H9 (cell line): Measurements from ENCODE around the gene NRG3. TPM values are rescaled to one million over a fixed set of nuclear protein-coding genes. Genes with fewer than 3 reads are reported as not detected.

Experiments used
- DNase-seq: peaks from one replicate; pipeline ENCODE4 v3.0.0-alpha.2; 2017
- H2AFZ ChIP-seq: one replicate; pipeline ENCODE4 v1.6.1; 2013; ENCODE audit warnings: mild to moderate bottlenecking, low read length, control low read depth, moderate library complexity
- H2AK5ac ChIP-seq: 2 replicates; pipeline ENCODE4 v1.6.1; 2013; ENCODE audit warnings: low read length, control low read depth, mixed read lengths; ENCODE audit not compliant: insufficient read length
- H2BK120ac ChIP-seq: one replicate; pipeline ENCODE4 v1.6.1; 2013; ENCODE audit warnings: low read depth, mild to moderate bottlenecking, low read length, control low read depth, inconsistent platforms; ENCODE audit not compliant: poor library complexity, severe bottlenecking
- H2BK12ac ChIP-seq: 2 replicates; pipeline ENCODE4 v1.6.1; 2013; ENCODE audit warnings: low read length, control low read depth, mixed read lengths, low read depth; ENCODE audit not compliant: insufficient read length
- H2BK15ac ChIP-seq: 2 replicates; pipeline ENCODE4 v1.6.1; 2013; ENCODE audit warnings: low read depth, low read length, control low read depth
- H2BK20ac ChIP-seq: one replicate; pipeline ENCODE4 v1.6.1; 2013; ENCODE audit warnings: low read depth, mild to moderate bottlenecking, low read length, control low read depth, inconsistent platforms; ENCODE audit not compliant: poor library complexity, severe bottlenecking
- H2BK5ac ChIP-seq: 2 replicates; pipeline ENCODE4 v1.6.1; 2013; ENCODE audit warnings: low read length, control low read depth, mixed read lengths; ENCODE audit not compliant: insufficient read length
- H3K14ac ChIP-seq: 2 replicates; pipeline ENCODE4 v1.6.1; 2013; ENCODE audit warnings: low read length, control low read depth; ENCODE audit not compliant: insufficient read depth
- H3K18ac ChIP-seq: 2 replicates; pipeline ENCODE4 v1.6.1; 2013; ENCODE audit warnings: low read depth, mild to moderate bottlenecking, mixed read lengths, low read length, control low read depth; ENCODE audit not compliant: insufficient read length
- H3K23ac ChIP-seq: 2 replicates; pipeline ENCODE4 v1.6.1; 2013; ENCODE audit warnings: low read length, control low read depth, mixed read lengths, low read depth; ENCODE audit not compliant: insufficient read length
- H3K23me2 ChIP-seq: 2 replicates; pipeline ENCODE4 v1.6.1; 2013; ENCODE audit warnings: low read depth, mild to moderate bottlenecking, mixed read lengths, low read length, control low read depth; ENCODE audit not compliant: insufficient read length, poor library complexity, severe bottlenecking
- H3K27ac ChIP-seq: 2 replicates; pipeline ENCODE4 v1.5.1; 2013; ENCODE audit warnings: low read length, control low read depth, mixed read lengths, low read depth; ENCODE audit not compliant: insufficient read length
- H3K27me3 ChIP-seq: 2 replicates; pipeline ENCODE4 v1.6.1; 2013; ENCODE audit warnings: low read length, control low read depth, inconsistent platforms; ENCODE audit not compliant: insufficient read depth
- H3K4ac ChIP-seq: 2 replicates; pipeline ENCODE4 v1.6.1; 2013; ENCODE audit warnings: low read depth, mild to moderate bottlenecking, control low read depth, inconsistent platforms, low read length, moderate library complexity
- H3K4me1 ChIP-seq: 2 replicates; pipeline ENCODE4 v1.6.1; 2013; ENCODE audit warnings: low read length, control low read depth, inconsistent platforms; ENCODE audit not compliant: insufficient read depth
- H3K4me2 ChIP-seq: 2 replicates; pipeline ENCODE4 v1.6.1; 2013; ENCODE audit warnings: low read length, control low read depth, mixed read lengths; ENCODE audit not compliant: insufficient read length, insufficient read depth
- H3K56ac ChIP-seq: 2 replicates; pipeline ENCODE4 v1.6.1; 2013; ENCODE audit warnings: low read depth, mild to moderate bottlenecking, mixed read lengths, low read length, control low read depth; ENCODE audit not compliant: insufficient read length
- H3K79me1 ChIP-seq: 2 replicates; pipeline ENCODE4 v1.6.1; 2013; ENCODE audit warnings: low read depth, mild to moderate bottlenecking, moderate library complexity, low read length, control low read depth, inconsistent platforms; ENCODE audit not compliant: insufficient read depth, poor library complexity, severe bottlenecking
- H3K79me2 ChIP-seq: 2 replicates; pipeline ENCODE4 v1.6.1; 2013; ENCODE audit warnings: low read length, control low read depth, inconsistent platforms; ENCODE audit not compliant: insufficient read depth
- H3K9ac ChIP-seq: 2 replicates; pipeline ENCODE4 v1.6.1; 2013; ENCODE audit warnings: low read length, control low read depth, mixed read lengths; ENCODE audit not compliant: insufficient read length; ENCODE audit errors: extremely low read depth
- H3K9me3 ChIP-seq: one replicate; pipeline ENCODE4 v1.6.1; 2013; ENCODE audit warnings: low read depth, low read length, inconsistent platforms; ENCODE audit not compliant: control insufficient read depth
- H3T11ph ChIP-seq: one replicate; pipeline ENCODE4 v1.6.1; 2013; ENCODE audit warnings: mild to moderate bottlenecking, low read length, control low read depth, inconsistent platforms
- H4K20me1 ChIP-seq: one replicate; pipeline ENCODE4 v1.6.1; 2013; ENCODE audit not compliant: control insufficient read depth, insufficient read length, insufficient read depth
- H4K5ac ChIP-seq: 2 replicates; pipeline ENCODE4 v1.6.1; 2013; ENCODE audit warnings: low read depth, mild to moderate bottlenecking, mixed read lengths, low read length, control low read depth; ENCODE audit not compliant: insufficient read length
- H4K8ac ChIP-seq: replicated peaks from 2 replicates; pipeline ENCODE4 v1.6.1; 2013; ENCODE audit warnings: low read length, control low read depth, mixed read lengths, low read depth; ENCODE audit not compliant: insufficient read length
- H4K91ac ChIP-seq: 2 replicates; pipeline ENCODE4 v1.6.1; 2013; ENCODE audit warnings: low read depth, mild to moderate bottlenecking, moderate library complexity, mixed read lengths, low read length, control low read depth; ENCODE audit not compliant: insufficient read length
- H3K27ac Mint-ChIP-seq, 3 experiments: 2 replicates in 2 of 3; 3 replicates in 1 of 3; pipeline ENCODE4 v1.8.0; 2020 to 2021; ENCODE audit warnings: mixed read lengths in 3 of 3, mild to moderate bottlenecking in 1 of 3, moderate library complexity in 1 of 3
- H3K27me3 Mint-ChIP-seq: 2 replicates; pipeline ENCODE4 v1.8.0; 2021; ENCODE audit warnings: low read depth, mild to moderate bottlenecking, moderate library complexity, mixed read lengths
- H3K36me3 Mint-ChIP-seq, 3 experiments: 2 replicates in 2 of 3; 3 replicates in 1 of 3; pipeline ENCODE4 v1.8.0; 2020 to 2021; ENCODE audit warnings: low read depth in 3 of 3, mixed read lengths in 3 of 3; ENCODE audit not compliant: insufficient read depth in 1 of 3
- H3K4me1 Mint-ChIP-seq, 2 experiments: 2 replicates each; pipeline ENCODE4 v1.8.0; 2020; ENCODE audit warnings: mixed read lengths in 2 of 2
- H3K4me3 Mint-ChIP-seq, 2 experiments: 2 replicates in 1 of 2; 3 replicates in 1 of 2; pipeline ENCODE4 v1.8.0; 2020 to 2021; ENCODE audit warnings: mild to moderate bottlenecking in 2 of 2, mixed read lengths in 2 of 2, moderate library complexity in 1 of 2
- H3K9me3 Mint-ChIP-seq, 2 experiments: 2 replicates in 1 of 2; 3 replicates in 1 of 2; pipeline ENCODE4 v1.8.0; 2020; ENCODE audit warnings: mild to moderate bottlenecking in 2 of 2, mixed read lengths in 2 of 2, moderate library complexity in 1 of 2
- WGBS: extraction: QIAGEN DNeasy Blood & Tissue Kit; methylation state at CpG from one replicate; pipeline ENCODE4 v1.1.7; 2013; ENCODE audit warnings: missing lambda C conversion rate, low lambda C conversion rate, mixed read lengths; ENCODE audit not compliant: insufficient read length; ENCODE audit errors: extremely low coverage; 5-methylcytosine and 5-hydroxymethylcytosine counted together
- total RNA-seq: library from RNA; stranded (reverse); gene quantifications from 2 replicates; pipeline ENCODE4 v1.2.1, GENCODE V29; 2021
- TF ChIP-seq, protein P1 (sequence below): fragments of 200-600 bp; sonication (generic); conservative IDR thresholded peaks from 3 replicates; pipeline ENCODE4 v1.8.0; 2021; ENCODE audit warnings: antibody characterized with exemption, mild to moderate bottlenecking

The NRG3 gene
- total RNA-seq, 1 experiment from 2014 or later = 1.6 TPM

DNA sequence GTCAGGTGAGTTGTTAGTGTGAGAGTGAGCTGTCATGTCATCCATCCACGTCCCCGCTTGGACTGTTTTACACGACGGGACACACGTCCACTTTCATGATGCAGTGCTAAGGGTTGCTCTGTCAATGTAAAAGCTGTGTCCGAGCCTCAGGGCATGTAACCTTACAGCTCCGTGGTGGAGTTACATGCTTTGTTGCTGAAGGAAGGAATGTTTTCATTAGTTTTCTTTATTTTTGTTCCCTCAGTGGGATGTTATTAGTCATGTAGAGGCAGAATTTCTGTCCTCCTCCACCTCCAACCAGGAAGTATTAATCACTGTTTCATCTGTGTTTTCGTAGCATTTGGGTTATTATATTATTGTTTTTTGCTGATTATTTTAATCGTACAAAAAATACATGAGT, 88.6 kb downstream of the NRG3 start:
- TF ChIP-seq, protein P1, sequence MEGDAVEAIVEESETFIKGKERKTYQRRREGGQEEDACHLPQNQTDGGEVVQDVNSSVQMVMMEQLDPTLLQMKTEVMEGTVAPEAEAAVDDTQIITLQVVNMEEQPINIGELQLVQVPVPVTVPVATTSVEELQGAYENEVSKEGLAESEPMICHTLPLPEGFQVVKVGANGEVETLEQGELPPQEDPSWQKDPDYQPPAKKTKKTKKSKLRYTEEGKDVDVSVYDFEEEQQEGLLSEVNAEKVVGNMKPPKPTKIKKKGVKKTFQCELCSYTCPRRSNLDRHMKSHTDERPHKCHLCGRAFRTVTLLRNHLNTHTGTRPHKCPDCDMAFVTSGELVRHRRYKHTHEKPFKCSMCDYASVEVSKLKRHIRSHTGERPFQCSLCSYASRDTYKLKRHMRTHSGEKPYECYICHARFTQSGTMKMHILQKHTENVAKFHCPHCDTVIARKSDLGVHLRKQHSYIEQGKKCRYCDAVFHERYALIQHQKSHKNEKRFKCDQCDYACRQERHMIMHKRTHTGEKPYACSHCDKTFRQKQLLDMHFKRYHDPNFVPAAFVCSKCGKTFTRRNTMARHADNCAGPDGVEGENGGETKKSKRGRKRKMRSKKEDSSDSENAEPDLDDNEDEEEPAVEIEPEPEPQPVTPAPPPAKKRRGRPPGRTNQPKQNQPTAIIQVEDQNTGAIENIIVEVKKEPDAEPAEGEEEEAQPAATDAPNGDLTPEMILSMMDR = no peak
- H2BK5ac ChIP-seq = no peak overlapping the region
- no peak overlapping the region for H2BK120ac ChIP-seq
- WGBS = no CpG with 5 or more reads among the region's 9 CpGs
- H3K79me1 ChIP-seq = no peaks in the 10 kb centered on the region
- Mint-ChIP-seq H3K9me3 (no peaks in the 10 kb centered on the region; a peak in 1 of 5 replicates), H3K36me3 (no peaks in the 10 kb centered on the region; a peak in 1 of 7 replicates), H3K27ac (no peak overlapping the region), H3K4me1 (peaks cover 4 to 7% of the 10 kb centered on the region in 2 experiments; a peak in 3 of 4 replicates), H3K4me3 (no peak overlapping the region), H3K27me3 (no peaks in the 10 kb centered on the region)
- DNase-seq = no peak
- H4K5ac ChIP-seq = no peak overlapping the region
- no peaks in the 10 kb centered on the region for H3K4me1 ChIP-seq
- H2BK20ac ChIP-seq = no peak overlapping the region
- H3K14ac ChIP-seq = no peak overlapping the region
- no peaks in the 10 kb centered on the region for H3K23me2 ChIP-seq
- no peak overlapping the region for H3T11ph ChIP-seq
- no peak overlapping the region for H2AFZ ChIP-seq
- H3K4ac ChIP-seq = no peak overlapping the region
- H3K9me3 ChIP-seq = no peaks in the 10 kb centered on the region
- H2BK15ac ChIP-seq = no peak overlapping the region
- H3K18ac ChIP-seq = no peak overlapping the region
- no peak overlapping the region for H3K27ac ChIP-seq
- H4K20me1 ChIP-seq = no peaks in the 10 kb centered on the region
- H4K8ac ChIP-seq = no peak overlapping the region
- H3K4me2 ChIP-seq = no peak overlapping the region
- no peak overlapping the region for H3K23ac ChIP-seq
- no peak overlapping the region for H3K56ac ChIP-seq
- no peak overlapping the region for H3K9ac ChIP-seq
- no peak overlapping the region for H2BK12ac ChIP-seq
- no peaks in the 10 kb centered on the region for H3K79me2 ChIP-seq
- H2AK5ac ChIP-seq = no peak overlapping the region
- H3K27me3 ChIP-seq = no peaks in the 10 kb centered on the region
- H4K91ac ChIP-seq = no peak overlapping the region
